Suprapubic skin (tissue), 4 donors: ENCODE measurements around the gene PLEK. TPM values are rescaled to one million over a fixed set of nuclear protein-coding genes. Genes with fewer than 3 reads are reported as not detected.

ENCODE experiments used
- DNase-seq, 2 donors: peaks; one replicate each; pipeline ENCODE4 v3.0.0-alpha.2; 2019; ENCODE audit warnings: low spot score in 2 of 2
- H3K27ac ChIP-seq: fragments of 200-600 bp; sonication (generic); one replicate; pipeline ENCODE4 v1.5.1; 2019
- H3K27me3 ChIP-seq: fragments of 200-600 bp; sonication (generic); one replicate; pipeline ENCODE4 v1.5.1; 2019
- H3K36me3 ChIP-seq: fragments of 200-600 bp; sonication (generic); one replicate; pipeline ENCODE4 v1.5.1; 2019
- H3K4me1 ChIP-seq: fragments of 200-600 bp; sonication (generic); one replicate; pipeline ENCODE4 v1.5.1; 2019
- H3K4me3 ChIP-seq: fragments of 200-600 bp; sonication (generic); one replicate; pipeline ENCODE4 v1.5.1; 2019; ENCODE audit warnings: mild to moderate bottlenecking
- H3K9me3 ChIP-seq: fragments of 200-600 bp; sonication (generic); one replicate; pipeline ENCODE4 v1.5.1; 2019
- CTCF ChIP-seq, 2 donors: fragments of 200-600 bp in 1 of 2; fragments of 450-650 bp in 1 of 2; sonication (generic) in 1 of 2; IDR thresholded peaks; one replicate each; pipeline ENCODE4 v1.5.1; 2016 to 2019; ENCODE audit warnings: antibody characterized with exemption in 2 of 2, mild to moderate bottlenecking in 1 of 2, moderate library complexity in 1 of 2
- EP300 ChIP-seq: sonication (generic); formaldehyde crosslinking; IDR thresholded peaks from one replicate; pipeline ENCODE4 v1.6.1; 2017; ENCODE audit warnings: antibody characterized with exemption
- POLR2A ChIP-seq, 2 donors: fragments of 450-650 bp; IDR thresholded peaks; one replicate each; pipeline ENCODE4 v1.6.1; 2017; ENCODE audit warnings: antibody characterized with exemption in 2 of 2, mild to moderate bottlenecking in 2 of 2, moderate library complexity in 2 of 2
- POLR2AphosphoS5 ChIP-seq, 3 donors: sonication (generic); formaldehyde crosslinking; IDR thresholded peaks; one replicate each; pipeline ENCODE4 v1.6.1; 2017; ENCODE audit warnings: antibody characterized with exemption in 3 of 3
- WGBS: methylation state at CpG from one replicate; pipeline ENCODE4 v1.1.5; 2018; 5-methylcytosine and 5-hydroxymethylcytosine counted together
- total RNA-seq, 4 donors: library from RNA; depleted of rRNA; stranded (reverse); fragments of >200 nt; gene quantifications; one replicate each; pipeline ENCODE4 v1.1.0, GENCODE V29; 2016

PLEK gene
- total RNA-seq, 4 donors from 2014 or later, result 1.1 to 2.6 (median 1.7) TPM

- Histone ChIP-seq H3K36me3 (no peaks in the 10 kb centered on the region), H3K4me1 (peaks cover 2% of the 10 kb centered on the region), H3K4me3 (no peak overlapping the region), H3K9me3 (no peaks in the 10 kb centered on the region), H3K27ac (no peak overlapping the region), H3K27me3 (no peaks in the 10 kb centered on the region)
- no peak for TF ChIP-seq CTCF (IDR thresholded peaks at IDR 0.05)
- no peak for TF ChIP-seq POLR2AphosphoS5 (IDR thresholded peaks at IDR 0.05)
- TF ChIP-seq POLR2A (IDR thresholded peaks at IDR 0.05), result no peak
- no peak for TF ChIP-seq EP300
- WGBS, result 53% methylated on average over 1 of the region's 1 CpG
- no peak for DNase-seq
Measured at GRCh38 chr2:68388772-68389171, 23.7 kb downstream of the PLEK start.

GRCh38 chr2:68390114-68390513 lies 25.0 kb downstream of the PLEK start:
- Histone ChIP-seq H3K4me3 (no peak overlapping the region), H3K4me1 (peaks cover 2% of the 10 kb centered on the region), H3K27me3 (no peaks in the 10 kb centered on the region), H3K36me3 (no peaks in the 10 kb centered on the region), H3K9me3 (no peaks in the 10 kb centered on the region), H3K27ac (no peak overlapping the region)
- TF ChIP-seq CTCF (IDR thresholded peaks at IDR 0.05), result no peak
- no peak for TF ChIP-seq EP300
- TF ChIP-seq POLR2AphosphoS5 (IDR thresholded peaks at IDR 0.05), result no peak
- TF ChIP-seq POLR2A (IDR thresholded peaks at IDR 0.05), result no peak
- WGBS, result 38% methylated on average over 2 of the region's 2 CpGs
- no peak for DNase-seq

- no peak overlapping the region for H3K4me3 ChIP-seq
- H3K9me3 ChIP-seq, result no peaks in the 10 kb centered on the region
- no peak for TF ChIP-seq CTCF (IDR thresholded peaks at IDR 0.05)
- TF ChIP-seq EP300, result no peak
- TF ChIP-seq POLR2A (IDR thresholded peaks at IDR 0.05), result no peak
- TF ChIP-seq POLR2AphosphoS5 (IDR thresholded peaks at IDR 0.05), result no peak
- H3K27me3 ChIP-seq, result no peaks in the 10 kb centered on the region
- no peak overlapping the region for H3K27ac ChIP-seq
- H3K4me1 ChIP-seq, result peaks cover 2% of the 10 kb centered on the region
- H3K36me3 ChIP-seq, result no peaks in the 10 kb centered on the region
- no peak for DNase-seq
Measured at GRCh38 chr2:68390586-68390985, 25.5 kb downstream of the PLEK start.

- TF ChIP-seq EP300, result no peak
- TF ChIP-seq POLR2AphosphoS5 (IDR thresholded peaks at IDR 0.05), result no peak
- TF ChIP-seq CTCF (IDR thresholded peaks at IDR 0.05), result no peak
- no peak for TF ChIP-seq POLR2A (IDR thresholded peaks at IDR 0.05)
- 53% methylated on average over 2 of the region's 2 CpGs for WGBS
- Histone ChIP-seq H3K4me3 (no peak overlapping the region), H3K27ac (no peak overlapping the region), H3K36me3 (no peaks in the 10 kb centered on the region), H3K27me3 (no peaks in the 10 kb centered on the region), H3K9me3 (no peaks in the 10 kb centered on the region), H3K4me1 (peaks cover 2% of the 10 kb centered on the region)
- no peak for DNase-seq
Measured at GRCh38 chr2:68391099-68391498, 26.0 kb downstream of the PLEK start.

- H3K4me3 ChIP-seq, result no peak overlapping the region
- DNase-seq, result no peak
- no peaks in the 10 kb centered on the region for H3K36me3 ChIP-seq
- no peaks in the 10 kb centered on the region for H3K27me3 ChIP-seq
- TF ChIP-seq POLR2A (IDR thresholded peaks at IDR 0.05) (no peak), EP300 (no peak), POLR2AphosphoS5 (IDR thresholded peaks at IDR 0.05) (no peak), CTCF (IDR thresholded peaks at IDR 0.05) (no peak)
- H3K27ac ChIP-seq, result no peak overlapping the region
- WGBS, result 70% methylated on average over 2 of the region's 2 CpGs
- H3K4me1 ChIP-seq, result peaks cover 2% of the 10 kb centered on the region
- no peaks in the 10 kb centered on the region for H3K9me3 ChIP-seq
Measured at GRCh38 chr2:68391869-68392268, 26.8 kb downstream of the PLEK start.
